Breast epithelium (tissue), 4 donors: ENCODE data around the gene GPBP1. TPM values are rescaled to one million over a fixed set of nuclear protein-coding genes. Genes with fewer than 3 reads are reported as not detected.
"Not testable (repeated sequence)": the region's sequence is repeated elsewhere in the genome, so short reads cannot be mapped to it uniquely, and the experiment has no call there.

Experiments used
- DNase-seq, 2 donors: peaks; one replicate each; pipeline ENCODE4 v3.0.0-alpha.2; 2019; ENCODE audit warnings: low spot score in 2 of 2
- H3K27ac ChIP-seq, 2 donors: fragments of 200-600 bp; sonication (generic) in 1 of 2; one replicate each; pipeline ENCODE4 v1.5.1; 2016 to 2019; ENCODE audit warnings: mild to moderate bottlenecking in 1 of 2
- H3K27me3 ChIP-seq, 2 donors: fragments of 200-600 bp; sonication (generic) in 1 of 2; one replicate each; pipeline versions ENCODE4 v1.5.1 to v1.6.0; 2017 to 2019; ENCODE audit warnings: control low read depth in 1 of 2, mild to moderate bottlenecking in 1 of 2
- H3K36me3 ChIP-seq: fragments of 200-600 bp; one replicate; pipeline ENCODE4 v1.5.1; 2019
- H3K4me1 ChIP-seq, 2 donors: fragments of 200-600 bp; sonication (generic); one replicate each; pipeline ENCODE4 v1.5.1; 2016 to 2019; ENCODE audit warnings: control low read depth in 1 of 2
- H3K4me3 ChIP-seq, 3 donors: fragments of 200-600 bp; sonication (generic); 1 replicate in 2 of 3; 2 replicates in 1 of 3; pipeline ENCODE4 v1.5.1; 2016 to 2019; ENCODE audit warnings: mild to moderate bottlenecking in 3 of 3, moderate library complexity in 2 of 3
- H3K9me3 ChIP-seq, 2 donors: fragments of 200-600 bp; sonication (generic) in 1 of 2; one replicate each; pipeline ENCODE4 v1.5.1; 2016 to 2019; ENCODE audit warnings: control low read depth in 1 of 2
- POLR2A ChIP-seq: fragments of 450-650 bp; IDR thresholded peaks from one replicate; pipeline ENCODE4 v1.6.1; 2016; ENCODE audit warnings: antibody characterized with exemption, mild to moderate bottlenecking, moderate library complexity
- POLR2AphosphoS5 ChIP-seq, 3 donors: sonication (generic); formaldehyde crosslinking; IDR thresholded peaks; one replicate each; pipeline ENCODE4 v1.6.1; 2017; ENCODE audit warnings: antibody characterized with exemption in 3 of 3
- intact Hi-C: fragments of 100-400 bp; cut with DNase I; formaldehyde crosslinking; loops from one replicate; pipeline ENCODE4 v1.15.1; 2023; ENCODE audit warnings: low total_unique reads
- total RNA-seq, 3 donors: library from RNA; depleted of rRNA; stranded (reverse); fragments of >200 nt; gene quantifications; one replicate each; pipeline ENCODE4 v1.1.0, GENCODE V29; 2016
- TF ChIP-seq, protein P1 (sequence below), 3 donors: fragments of 450-650 bp; IDR thresholded peaks; one replicate each; pipeline ENCODE4 v1.5.1; 2016 to 2017; ENCODE audit warnings: antibody characterized with exemption in 3 of 3, mild to moderate bottlenecking in 3 of 3, moderate library complexity in 3 of 3

GPBP1 gene
- total RNA-seq, 3 donors from 2014 or later: 61.1 to 141 (median 93.1) TPM

GRCh38 chr5:57303985-57304384 is 130.1 kb downstream of the GPBP1 start:
- H3K27me3 ChIP-seq: no peaks in the 10 kb centered on the region
- H3K9me3 ChIP-seq: peaks cover 0 to 9% of the 10 kb centered on the region in 2 donors
- no peaks in the 10 kb centered on the region for H3K4me1 ChIP-seq
- no peak overlapping the region for H3K4me3 ChIP-seq
- no peak overlapping the region for H3K27ac ChIP-seq
- intact Hi-C loops: no loop called here
- TF ChIP-seq, protein P1, sequence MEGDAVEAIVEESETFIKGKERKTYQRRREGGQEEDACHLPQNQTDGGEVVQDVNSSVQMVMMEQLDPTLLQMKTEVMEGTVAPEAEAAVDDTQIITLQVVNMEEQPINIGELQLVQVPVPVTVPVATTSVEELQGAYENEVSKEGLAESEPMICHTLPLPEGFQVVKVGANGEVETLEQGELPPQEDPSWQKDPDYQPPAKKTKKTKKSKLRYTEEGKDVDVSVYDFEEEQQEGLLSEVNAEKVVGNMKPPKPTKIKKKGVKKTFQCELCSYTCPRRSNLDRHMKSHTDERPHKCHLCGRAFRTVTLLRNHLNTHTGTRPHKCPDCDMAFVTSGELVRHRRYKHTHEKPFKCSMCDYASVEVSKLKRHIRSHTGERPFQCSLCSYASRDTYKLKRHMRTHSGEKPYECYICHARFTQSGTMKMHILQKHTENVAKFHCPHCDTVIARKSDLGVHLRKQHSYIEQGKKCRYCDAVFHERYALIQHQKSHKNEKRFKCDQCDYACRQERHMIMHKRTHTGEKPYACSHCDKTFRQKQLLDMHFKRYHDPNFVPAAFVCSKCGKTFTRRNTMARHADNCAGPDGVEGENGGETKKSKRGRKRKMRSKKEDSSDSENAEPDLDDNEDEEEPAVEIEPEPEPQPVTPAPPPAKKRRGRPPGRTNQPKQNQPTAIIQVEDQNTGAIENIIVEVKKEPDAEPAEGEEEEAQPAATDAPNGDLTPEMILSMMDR (IDR thresholded peaks at IDR 0.05): no peak
- no peak for TF ChIP-seq POLR2AphosphoS5 (IDR thresholded peaks at IDR 0.05)
- TF ChIP-seq POLR2A: no peak
- no peaks in the 10 kb centered on the region for H3K36me3 ChIP-seq
- no peak for DNase-seq

- Histone ChIP-seq H3K9me3 (peaks cover 0 to 9% of the 10 kb centered on the region in 2 donors), H3K4me3 (no peak overlapping the region), H3K4me1 (no peaks in the 10 kb centered on the region), H3K27me3 (no peaks in the 10 kb centered on the region), H3K36me3 (no peaks in the 10 kb centered on the region), H3K27ac (no peak overlapping the region)
- intact Hi-C loops: no loop called here
- TF ChIP-seq, protein P1 (IDR thresholded peaks at IDR 0.05): no peak
- no peak for TF ChIP-seq POLR2A
- TF ChIP-seq POLR2AphosphoS5 (IDR thresholded peaks at IDR 0.05): no peak
- no peak for DNase-seq
Measured at GRCh38 chr5:57304931-57305330, 131.1 kb downstream of the GPBP1 start.

DNA sequence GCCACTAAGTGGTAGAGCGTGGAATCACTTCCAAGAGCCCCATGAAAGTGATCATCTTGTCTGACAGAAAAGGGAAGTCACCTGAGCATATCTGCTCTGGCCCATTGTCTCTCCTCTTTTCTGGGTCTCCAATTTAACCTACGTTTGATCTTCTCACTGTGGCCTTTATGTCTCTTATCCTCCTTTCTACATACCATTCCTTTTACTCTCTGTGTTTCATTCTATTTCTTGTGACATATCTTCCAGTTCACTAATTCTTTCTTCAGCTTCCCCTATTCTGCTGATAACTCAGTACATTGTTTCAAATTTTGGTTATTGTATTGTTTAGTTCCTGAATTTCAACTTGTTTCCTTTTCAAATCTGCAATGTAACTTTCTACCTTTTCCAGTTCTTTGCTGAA is 132.5 kb downstream of the GPBP1 start:
- H3K9me3 ChIP-seq: peaks cover 0 to 9% of the 10 kb centered on the region in 2 donors
- H3K4me1 ChIP-seq: no peaks in the 10 kb centered on the region
- intact Hi-C loops: no loop called here
- H3K36me3 ChIP-seq: no peaks in the 10 kb centered on the region
- TF ChIP-seq POLR2A (no peak), POLR2AphosphoS5 (IDR thresholded peaks at IDR 0.05) (no peak)
- TF ChIP-seq, protein P1 (IDR thresholded peaks at IDR 0.05): no peak
- DNase-seq: no peak
- H3K27me3 ChIP-seq: no peaks in the 10 kb centered on the region
- H3K27ac ChIP-seq: no peak overlapping the region
- H3K4me3 ChIP-seq: no peak overlapping the region

DNA sequence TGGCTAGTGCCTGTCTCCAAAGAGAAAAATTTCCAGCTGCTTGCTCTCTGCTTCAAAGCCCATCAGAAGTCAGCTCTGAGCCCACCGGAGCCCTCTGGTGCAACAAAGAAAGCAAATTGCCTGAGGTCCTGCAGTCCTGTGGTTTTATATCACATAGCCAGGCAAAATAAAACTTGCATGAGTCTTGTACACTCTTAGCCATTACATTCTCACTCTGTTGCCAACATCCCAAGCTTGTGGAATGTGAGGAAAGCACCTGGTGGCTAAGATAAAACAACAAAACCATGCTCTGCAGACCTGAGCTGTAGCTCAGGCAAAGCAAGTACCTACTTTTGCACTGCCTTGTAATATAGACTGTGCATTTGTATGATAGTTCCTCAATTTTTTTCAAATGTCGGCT is 133.7 kb downstream of the GPBP1 start:
- no peak overlapping the region for H3K27ac ChIP-seq
- no peaks in the 10 kb centered on the region for H3K27me3 ChIP-seq
- H3K4me3 ChIP-seq: no peak overlapping the region
- intact Hi-C loops: no loop called here
- no peaks in the 10 kb centered on the region for H3K36me3 ChIP-seq
- no peaks in the 10 kb centered on the region for H3K4me1 ChIP-seq
- DNase-seq: no peak
- H3K9me3 ChIP-seq: peaks cover 0 to 9% of the 10 kb centered on the region in 2 donors
- no peak for TF ChIP-seq POLR2AphosphoS5 (IDR thresholded peaks at IDR 0.05)
- TF ChIP-seq POLR2A: no peak
- TF ChIP-seq, protein P1 (IDR thresholded peaks at IDR 0.05): no peak

DNA sequence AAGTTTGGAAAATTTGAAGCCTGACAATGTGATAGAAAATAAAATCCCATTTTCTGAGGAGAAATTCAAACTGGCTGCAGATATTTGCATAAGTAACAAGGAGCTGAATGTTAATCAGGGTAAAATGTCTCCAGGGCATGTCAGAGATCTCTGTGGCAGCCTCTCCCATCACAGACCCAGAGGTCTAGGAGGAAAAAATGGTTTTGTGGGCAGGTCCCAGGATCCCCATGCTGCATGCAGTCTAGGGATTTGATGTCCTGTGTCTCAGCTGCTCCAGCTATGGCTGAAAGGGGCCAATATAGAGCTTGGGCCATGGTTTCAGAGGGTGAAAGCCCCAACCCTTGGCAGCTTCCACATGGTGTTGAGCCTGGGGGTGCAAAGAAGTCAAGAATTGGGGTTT is 135.2 kb downstream of the GPBP1 start:
- H3K36me3 ChIP-seq, H3K4me3 ChIP-seq, H3K27me3 ChIP-seq, DNase-seq, H3K4me1 ChIP-seq, H3K27ac ChIP-seq, intact Hi-C loops, H3K9me3 ChIP-seq: not testable (repeated sequence)

DNA sequence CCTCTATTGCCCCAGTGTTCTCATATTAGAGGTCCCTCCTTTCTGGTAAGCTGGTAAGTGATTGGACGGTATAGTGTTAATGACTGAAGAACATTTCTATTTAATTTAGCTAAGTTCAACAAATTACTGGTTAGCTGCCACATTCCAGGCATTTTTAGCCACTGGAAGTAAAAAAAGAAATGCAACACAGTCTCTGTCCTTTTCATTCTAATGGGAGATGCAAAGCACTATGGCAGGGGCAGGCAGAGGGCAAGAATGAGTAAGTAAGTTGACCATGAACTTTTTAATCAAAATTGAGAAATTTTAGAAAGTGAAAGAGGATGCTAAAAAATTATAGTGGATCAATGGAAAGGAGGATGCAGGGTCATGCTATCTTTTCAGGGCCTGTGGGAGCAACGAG is 137.4 kb downstream of the GPBP1 start:
- intact Hi-C loops: no loop called here
- Histone ChIP-seq H3K27me3 (no peaks in the 10 kb centered on the region), H3K4me1 (no peaks in the 10 kb centered on the region), H3K36me3 (no peaks in the 10 kb centered on the region), H3K4me3 (no peak overlapping the region), H3K27ac (no peak overlapping the region), H3K9me3 (peaks cover 0 to 5% of the 10 kb centered on the region in 2 donors)
- TF ChIP-seq, protein P1 (IDR thresholded peaks at IDR 0.05): no peak
- TF ChIP-seq POLR2A (no peak), POLR2AphosphoS5 (IDR thresholded peaks at IDR 0.05) (no peak)
- DNase-seq: no peak
